Left kidney (tissue), 2 donors: ENCODE results near the gene ADAM15. TPM values are rescaled to one million over a fixed set of nuclear protein-coding genes. Genes with fewer than 3 reads are reported as not detected.

ENCODE experiments used
- DNase-seq: peaks from one replicate; pipeline ENCODE4 v3.0.0-alpha.2; 2013
- polyA plus RNA-seq: library from polyadenylated mRNA; unstranded; fragments of 120-200 nt; gene quantifications from one replicate; pipeline ENCODE4 v1.2.1, GENCODE V29; 2013; ENCODE audit not compliant: insufficient read length

Gene ADAM15
- polyA plus RNA-seq, 1 donor = 41.9 TPM

DNA sequence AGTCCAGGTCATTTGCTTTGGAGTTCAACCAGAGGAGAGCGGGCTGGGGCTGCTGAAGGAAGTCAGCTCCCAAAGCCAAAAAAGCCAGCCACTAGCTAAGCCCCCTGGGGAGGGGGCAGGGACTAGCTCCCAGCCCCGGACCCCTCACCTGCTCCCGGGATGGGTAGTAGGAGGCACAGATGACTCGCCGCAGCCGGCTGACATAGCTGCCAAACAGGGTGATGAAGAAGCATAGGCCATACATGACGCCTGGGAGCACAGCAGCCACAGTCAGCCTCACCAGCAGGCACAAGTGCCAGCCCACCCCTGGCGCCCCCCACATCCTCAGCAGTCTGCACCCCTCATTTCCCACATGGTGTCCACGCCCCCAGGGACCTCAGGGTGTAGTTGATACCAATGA is 25.0 kb upstream of the ADAM15 start:
- DNase-seq = no peak

DNA sequence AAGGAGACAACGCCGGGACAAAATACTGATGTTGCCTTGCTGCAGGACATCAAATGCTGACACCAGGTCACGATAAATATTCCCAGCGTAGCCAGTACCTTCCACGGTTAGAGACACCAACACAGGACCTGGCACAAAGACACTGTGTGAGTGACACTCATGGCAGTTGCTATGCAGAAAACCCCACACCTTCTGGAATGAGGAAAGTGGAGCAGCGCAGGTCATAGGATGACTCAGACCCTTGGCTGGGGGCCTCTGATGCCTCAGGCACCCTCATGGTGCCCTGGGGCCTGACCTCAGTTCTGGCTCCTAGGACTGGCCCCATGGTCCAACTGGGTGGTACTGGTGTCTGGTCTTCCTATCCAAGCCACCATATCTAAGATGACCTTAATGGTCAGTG is 24.5 kb upstream of the ADAM15 start:
- no peak for DNase-seq

DNA sequence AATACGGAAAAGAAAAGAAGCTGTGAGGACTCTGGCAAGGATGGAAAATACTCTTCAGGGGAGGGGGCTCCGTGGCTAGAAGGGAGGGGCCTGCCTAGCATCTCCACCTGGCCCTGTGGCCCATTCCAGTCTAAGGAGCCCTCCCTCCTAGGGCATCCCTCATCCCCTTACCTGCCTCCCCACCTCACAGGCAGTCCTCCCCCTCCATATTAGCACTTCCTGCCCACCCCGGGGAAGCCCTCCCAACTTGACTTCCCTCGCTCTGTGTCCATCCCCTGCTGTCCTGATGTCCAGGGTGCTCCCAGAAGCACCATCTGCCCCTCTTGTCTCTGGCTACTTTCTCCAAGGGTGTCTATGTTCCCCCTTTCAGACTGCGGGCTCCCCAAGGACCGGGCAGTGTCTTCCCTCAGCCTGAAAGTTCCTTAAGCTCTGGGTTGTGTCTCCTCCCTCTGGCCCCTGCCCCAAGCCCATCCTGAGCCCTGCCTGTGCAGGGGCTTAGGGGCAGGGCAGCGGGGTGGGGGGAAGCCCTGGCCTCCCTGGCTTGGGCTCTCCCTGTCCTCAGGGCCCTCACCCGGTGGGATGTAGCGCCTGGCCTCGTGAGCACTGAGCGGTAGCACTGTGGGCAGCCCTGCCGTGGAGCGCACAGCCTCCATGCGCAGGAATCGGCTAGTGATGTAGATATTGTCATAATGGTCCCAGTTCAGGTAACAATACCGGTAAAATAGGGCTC is 21.4 kb upstream of the ADAM15 start:
- DNase-seq = no peak

DNA sequence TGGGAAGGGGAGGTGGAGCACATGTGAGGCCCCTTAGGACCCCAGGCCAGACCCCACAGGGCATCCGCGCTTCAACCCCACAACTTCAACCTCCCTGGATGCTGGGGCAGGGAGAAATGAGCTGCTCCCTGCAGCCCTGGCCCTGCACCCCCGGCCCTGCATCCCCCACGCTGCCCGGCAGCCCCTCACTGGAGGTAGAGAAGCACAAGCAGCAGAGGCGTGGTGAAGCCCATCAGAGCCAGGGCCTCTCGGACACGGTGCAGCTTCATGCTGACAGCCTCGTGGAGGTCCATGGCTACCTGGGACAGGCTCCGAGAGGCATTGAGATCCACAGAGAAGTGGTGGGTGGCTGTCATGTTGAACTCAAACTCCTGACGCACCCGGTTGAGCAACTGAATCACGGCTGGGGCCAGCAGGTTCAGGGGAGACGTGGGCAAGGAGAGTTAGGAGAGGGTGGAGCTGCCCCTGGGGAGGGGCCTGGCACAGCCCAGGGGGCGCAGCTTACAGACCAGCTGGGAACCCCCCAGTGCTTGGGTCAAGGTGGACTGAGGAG is 20.8 kb upstream of the ADAM15 start:
- DNase-seq = no peak

DNA sequence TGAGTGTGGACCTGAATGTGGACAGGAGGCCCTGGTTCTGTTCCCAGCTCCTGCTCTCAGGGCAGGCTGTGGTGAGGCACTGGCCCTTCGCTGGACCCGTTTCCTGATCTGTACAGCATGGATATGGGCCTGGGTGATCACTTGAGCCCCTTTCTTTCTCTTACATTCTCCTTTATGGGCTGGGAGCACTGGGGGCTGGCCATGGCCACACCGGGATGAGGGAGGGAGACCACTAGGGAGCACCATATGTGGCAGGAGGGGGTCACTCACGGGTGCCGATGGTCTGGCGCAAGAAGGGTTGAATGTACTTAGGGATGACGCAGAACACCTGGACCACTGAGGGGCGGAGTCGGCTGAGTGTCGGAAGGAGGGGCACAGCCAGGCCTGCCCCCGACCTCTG is 20.2 kb upstream of the ADAM15 start:
- no peak for DNase-seq

- no peak for DNase-seq
Measured at GRCh38 chr1:155032886-155033285, 18.2 kb upstream of the ADAM15 start.

GRCh38 chr1:155033524-155033923 is 17.6 kb upstream of the ADAM15 start, which contains the start of the genes DCST1 and DCST2:
TSS of gene DCST1 (plus strand) at chr1:155033824. CDS start at chr1:155034037, 213 bp downstream.
TSS of gene DCST2 (minus strand) at chr1:155033781. CDS start at chr1:155033701, 80 bp downstream.
- no peak for DNase-seq

DNA sequence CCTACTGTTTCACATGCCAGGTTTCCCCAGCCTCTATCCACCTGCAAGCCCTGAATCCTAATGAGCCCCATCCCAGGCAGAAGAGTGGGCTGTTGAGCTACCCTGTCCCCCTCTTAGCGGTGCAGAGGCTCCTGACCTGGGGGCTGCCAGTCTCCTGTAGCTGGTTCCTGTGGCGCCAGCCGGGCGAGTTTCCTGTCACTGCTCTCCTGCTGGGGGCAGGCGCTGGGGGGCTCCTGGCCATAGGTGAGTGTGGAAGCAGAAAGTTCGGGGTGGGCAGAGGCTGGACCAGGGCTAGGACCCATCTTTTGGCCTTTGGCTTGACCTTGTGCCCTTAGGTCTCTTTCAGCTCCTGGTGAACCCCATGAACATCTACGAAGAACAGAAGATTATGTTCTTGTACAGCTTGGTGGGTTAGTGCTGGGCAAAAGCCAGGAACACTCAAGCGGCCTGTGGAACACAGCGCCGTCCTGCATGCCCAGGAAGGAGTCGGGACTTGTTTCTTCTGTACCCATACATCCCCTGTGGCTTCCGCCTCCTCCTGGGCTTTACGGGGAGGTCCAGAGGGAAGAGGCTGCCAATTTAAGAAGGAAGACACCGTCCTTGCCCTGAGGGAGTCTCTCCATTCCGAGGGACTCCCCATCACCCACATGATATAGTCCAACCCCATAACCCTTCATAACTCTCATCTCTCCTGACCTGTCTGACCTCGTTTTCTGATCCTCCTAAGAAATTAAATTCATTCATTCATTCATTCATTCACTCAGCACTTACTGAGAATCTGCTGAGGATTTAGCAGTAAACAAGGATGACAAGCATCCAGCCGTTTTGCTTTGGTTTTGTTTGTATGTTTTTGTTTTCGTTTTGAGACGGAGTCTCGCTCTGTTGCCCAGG is 16.6 kb upstream of the ADAM15 start:
- DNase-seq = no peak

DNA sequence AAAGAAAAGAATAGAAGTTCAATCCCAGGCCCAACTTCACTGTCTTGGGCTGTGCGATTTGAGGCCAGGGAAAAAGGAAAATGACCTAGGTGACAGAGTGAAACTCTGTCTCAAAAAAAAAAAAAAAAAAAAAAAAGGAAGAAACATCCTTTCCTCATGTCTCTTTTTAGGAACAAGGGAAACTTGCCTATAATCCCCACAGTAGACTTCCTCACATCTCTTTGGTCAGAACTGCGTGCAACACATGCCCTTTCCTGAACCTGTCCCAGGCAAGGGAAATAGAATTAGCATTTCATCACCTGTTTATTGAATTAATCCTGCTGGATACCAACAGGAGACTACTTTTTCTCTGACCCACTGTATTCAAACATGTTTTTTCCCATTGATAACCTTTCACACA is 15.2 kb upstream of the ADAM15 start:
- no peak for DNase-seq

DNA sequence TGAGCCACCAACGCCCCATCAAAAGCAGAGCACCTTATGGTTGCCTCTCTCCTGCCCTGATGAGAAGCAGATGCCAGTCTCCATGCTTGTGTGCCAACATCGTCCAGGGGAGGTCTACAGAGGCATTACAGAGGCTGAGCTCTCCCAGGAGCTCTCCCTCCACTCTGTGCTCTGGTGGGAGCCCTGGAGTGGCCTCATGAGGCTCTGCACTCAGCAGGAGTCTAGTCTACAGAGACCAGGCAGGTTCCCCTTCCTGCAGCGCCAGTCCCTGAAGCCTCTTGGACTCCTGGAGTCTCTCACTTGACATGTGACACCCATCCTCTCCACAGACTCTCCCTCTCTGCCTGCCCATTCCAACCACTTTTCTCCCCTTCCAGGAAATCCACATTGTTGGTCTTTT is 14.1 kb upstream of the ADAM15 start:
- DNase-seq = no peak

GRCh38 chr1:155037851-155038441 is 13.2 kb upstream of the ADAM15 start:
- no peak for DNase-seq

- no peak for DNase-seq
Measured at GRCh38 chr1:155038602-155039307, 12.4 kb upstream of the ADAM15 start.

DNA sequence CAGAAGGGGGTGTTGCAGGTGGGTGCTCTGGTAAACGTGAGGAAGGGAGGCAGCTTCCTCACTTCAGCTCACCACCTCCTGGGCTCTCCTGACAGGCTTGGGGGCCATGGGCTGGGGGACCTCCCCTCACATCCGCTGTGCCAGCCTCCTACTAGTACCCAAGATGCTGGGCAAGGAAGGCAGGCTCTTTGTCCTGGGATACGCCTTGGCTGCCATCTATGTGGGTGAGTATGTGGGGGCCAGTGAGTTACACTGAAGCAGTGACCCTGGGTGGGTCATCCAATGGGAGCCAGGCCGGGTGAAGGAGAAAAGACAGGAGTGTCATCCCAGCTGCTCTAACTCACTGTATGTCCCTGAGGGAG is 11.8 kb upstream of the ADAM15 start:
- no peak for DNase-seq

DNA sequence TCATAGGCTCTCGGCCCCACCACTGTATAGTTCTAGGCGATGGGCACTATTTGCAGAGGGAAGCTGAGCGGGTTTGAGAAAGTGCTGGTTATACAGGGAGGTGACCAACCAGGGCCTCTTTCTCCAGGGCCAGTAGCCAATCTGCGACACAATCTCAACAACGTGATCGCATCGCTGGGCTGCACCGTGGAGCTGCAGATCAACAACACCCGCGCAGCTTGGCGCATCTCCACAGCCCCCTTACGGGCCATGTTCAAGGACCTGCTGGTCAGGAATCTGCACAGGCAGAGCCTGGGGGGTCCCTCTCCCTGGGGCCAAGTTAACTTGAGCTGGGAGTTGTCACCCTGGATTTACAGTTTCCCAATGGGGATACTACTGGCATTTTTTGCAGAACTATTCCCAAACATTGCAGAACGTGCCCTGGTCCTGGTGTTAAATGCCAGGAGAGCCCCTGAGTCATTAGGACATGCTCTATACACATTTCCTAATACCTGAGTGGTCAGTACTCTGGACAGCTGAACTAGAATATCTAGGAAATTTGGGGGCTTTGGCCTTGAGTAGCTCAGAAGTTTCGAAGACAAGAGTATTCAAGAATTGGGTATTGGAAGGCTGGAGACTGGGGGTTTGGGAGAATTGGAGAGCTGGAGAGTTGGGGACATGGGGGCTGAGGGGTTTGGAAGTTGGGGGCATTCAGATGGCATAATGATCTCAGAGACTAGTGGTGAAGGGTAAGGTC is 10.6 kb upstream of the ADAM15 start:
- DNase-seq = no peak

- DNase-seq = no peak
Measured at GRCh38 chr1:155042789-155043188, 8.3 kb upstream of the ADAM15 start.

DNA sequence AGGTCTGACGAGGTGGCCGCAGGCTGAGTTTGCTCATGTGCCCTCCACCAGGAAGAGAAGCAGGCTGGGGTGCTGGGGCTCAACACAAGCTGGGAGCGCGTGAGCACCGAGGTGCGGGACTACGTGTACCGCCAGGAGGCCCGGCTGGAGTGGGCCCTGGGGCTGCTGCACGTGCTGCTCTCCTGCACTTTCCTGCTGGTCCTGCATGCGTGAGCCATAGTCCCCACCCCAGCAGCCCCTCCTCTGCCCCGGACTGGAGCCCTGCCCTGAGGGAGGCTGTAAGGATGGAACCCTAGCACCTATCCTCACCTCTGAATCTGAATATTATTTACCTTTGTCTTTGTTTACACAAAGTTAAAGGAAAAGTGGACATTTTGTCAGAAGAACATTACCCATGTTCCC is 7.8 kb upstream of the ADAM15 start:
- DNase-seq = no peak

- DNase-seq = no peak
Measured at GRCh38 chr1:155043793-155044192, 7.3 kb upstream of the ADAM15 start.

DNA sequence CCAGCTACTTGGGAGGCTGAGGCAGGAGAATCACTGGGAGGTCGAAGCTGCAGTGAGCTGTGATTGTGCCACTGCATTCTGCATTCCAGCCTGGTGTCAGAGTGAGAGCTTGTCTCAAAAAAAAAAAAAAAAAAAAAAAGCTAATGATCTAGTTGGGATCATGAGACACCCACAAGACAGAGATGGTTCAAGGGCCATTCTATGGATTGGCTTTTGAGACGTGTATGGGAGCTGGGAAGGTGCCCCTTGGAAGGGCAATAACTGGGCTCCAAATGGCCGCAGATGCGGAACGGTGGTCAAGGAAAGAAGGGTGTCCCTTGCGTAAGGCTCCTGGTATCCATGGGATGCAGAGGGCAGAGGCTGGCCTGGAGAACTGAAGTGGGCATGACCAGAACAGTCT is 6.8 kb upstream of the ADAM15 start:
- no peak for DNase-seq

- peak; percentile 50 for DNase-seq
Measured at GRCh38 chr1:155044812-155045657, 6.1 kb upstream of the ADAM15 start.
